ENCODE measurements around the gene RIT2. TPM values are rescaled to one million over a fixed set of nuclear protein-coding genes. Genes with fewer than 3 reads are reported as not detected.
"Not testable (repeated sequence)": the region's sequence is repeated elsewhere in the genome, so short reads cannot be mapped to it uniquely, and the experiment has no call there.

Gene RIT2
- total RNA-seq, 1 experiment from 2014 or later, result not detected

DNA sequence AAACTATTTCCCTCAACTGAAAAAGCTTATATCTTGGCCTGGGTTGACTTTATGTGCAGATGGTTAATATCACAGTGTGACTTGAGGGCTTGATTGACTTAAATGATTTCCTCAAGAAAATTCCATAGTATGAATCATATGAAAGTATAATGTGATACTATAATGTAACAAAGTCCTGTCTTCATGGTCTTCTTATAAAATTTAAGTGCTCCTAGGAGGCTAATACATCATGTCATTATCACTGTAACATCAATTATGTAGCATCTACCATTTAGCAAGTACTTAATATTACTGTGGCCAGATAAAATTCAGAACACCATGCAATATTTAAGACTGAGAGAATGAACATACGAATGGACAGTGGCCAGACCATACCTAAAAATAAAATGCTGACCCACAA lies 276.1 kb downstream of the RIT2 start:
- no peak for DNase-seq (ENCODE audit: low read depth)

DNA sequence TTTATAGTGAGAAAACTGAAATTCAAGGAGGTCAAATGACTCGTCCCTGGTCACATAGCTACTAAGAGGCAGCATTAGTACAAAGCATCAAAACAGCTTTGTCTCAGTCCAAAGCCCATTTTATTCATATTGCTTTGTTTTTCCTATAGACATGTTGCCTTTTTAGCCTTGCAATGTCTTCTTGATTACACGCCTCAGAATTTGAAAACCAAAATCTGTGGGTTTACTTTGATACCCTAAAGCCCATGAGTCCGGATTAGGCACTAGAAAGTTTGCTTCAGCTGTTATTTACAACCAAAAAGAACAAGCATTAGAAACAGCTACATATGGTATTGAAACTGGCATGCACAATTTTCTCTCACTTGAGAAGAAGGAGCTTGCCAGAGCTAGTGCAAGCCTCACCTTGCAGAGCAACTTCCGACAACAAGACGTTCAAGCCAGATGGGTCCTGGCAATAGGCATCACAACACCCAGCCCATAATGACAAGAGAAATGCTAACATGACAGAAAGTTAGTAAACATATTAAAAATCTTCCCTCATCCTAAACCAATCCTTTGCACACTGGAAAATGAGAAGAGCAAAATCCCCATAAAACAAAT lies 276.8 kb downstream of the RIT2 start:
- no peak for DNase-seq (ENCODE audit: low read depth)

- DNase-seq (ENCODE audit: low read depth), result no peak
Observed at GRCh38 chr18:42830936-42831335, 284.5 kb downstream of the RIT2 start.

- DNase-seq (ENCODE audit: low read depth), result no peak
Observed at GRCh38 chr18:42828881-42829280, 286.6 kb downstream of the RIT2 start.

- no peak for DNase-seq (ENCODE audit: low read depth)
Observed at GRCh38 chr18:42824178-42824577, 291.3 kb downstream of the RIT2 start.

DNA sequence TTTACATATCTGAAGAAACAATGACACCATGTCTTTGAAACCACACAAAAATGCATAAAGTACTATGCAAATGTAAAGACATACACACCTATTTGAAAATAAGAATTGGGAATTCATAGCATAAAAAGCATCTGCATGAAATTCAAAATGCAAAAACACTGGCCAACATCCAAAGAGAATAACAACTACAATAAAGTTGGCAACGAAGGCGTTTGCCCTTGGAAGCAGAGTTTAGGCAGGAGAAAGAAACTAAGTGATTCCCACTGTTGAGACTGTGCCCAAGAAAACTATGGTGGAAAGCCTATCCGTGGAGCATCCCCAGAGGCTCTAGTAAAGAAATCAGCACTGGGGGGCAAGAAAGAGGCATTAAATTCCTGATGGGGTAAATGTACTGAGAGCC lies 292.8 kb downstream of the RIT2 start:
- no peak for DNase-seq (ENCODE audit: low read depth)

DNA sequence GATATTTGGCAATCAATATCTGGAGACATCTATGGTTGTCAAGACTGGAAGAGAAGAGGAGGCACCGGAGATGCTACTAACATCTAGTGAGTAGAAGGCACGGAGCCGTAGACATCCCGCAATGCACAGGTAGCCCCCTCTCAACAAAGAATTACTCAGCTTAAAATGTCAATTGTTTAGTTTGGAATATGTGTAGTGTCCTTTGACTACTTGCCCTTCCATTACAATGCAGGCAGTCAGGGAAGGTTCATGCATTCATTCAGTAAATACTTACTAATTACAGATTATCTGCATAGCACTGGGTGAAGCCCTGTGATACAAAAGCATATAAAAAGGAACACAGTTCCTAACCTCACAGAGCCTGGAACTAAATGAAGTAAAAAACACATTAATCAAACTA lies 294.0 kb downstream of the RIT2 start:
- no peak for DNase-seq (ENCODE audit: low read depth)

- no peak for DNase-seq (ENCODE audit: low read depth)
Observed at GRCh38 chr18:42814618-42815017, 300.9 kb downstream of the RIT2 start.

- DNase-seq (ENCODE audit: low read depth), result no peak
Observed at GRCh38 chr18:42814184-42814583, 301.3 kb downstream of the RIT2 start.

GRCh38 chr18:42813570-42813969 lies 301.9 kb downstream of the RIT2 start:
- DNase-seq (ENCODE audit: low read depth), result no peak

DNA sequence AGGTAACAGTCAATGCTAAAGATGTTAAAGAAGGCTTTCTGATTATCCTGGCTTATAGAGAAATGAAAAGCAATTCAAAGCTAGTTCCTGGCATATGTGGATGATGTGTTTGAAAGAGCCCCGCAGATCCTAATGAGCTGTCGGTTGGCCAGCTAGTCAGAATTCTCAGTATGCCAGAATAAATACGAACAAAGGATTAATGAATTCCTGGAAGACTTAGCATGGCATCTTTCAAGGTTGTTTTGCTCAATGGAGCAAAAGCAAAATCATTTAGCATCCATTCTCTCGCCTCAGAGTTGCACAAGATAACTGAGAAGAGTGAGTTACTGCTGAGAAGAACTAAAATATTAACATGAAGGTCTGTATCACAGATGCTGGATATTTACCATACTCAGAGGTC lies 307.6 kb downstream of the RIT2 start:
- DNase-seq (ENCODE audit: low read depth), result no peak

- DNase-seq (ENCODE audit: low read depth), result no peak
Observed at GRCh38 chr18:42801706-42802105, 313.8 kb downstream of the RIT2 start.

- DNase-seq (ENCODE audit: low read depth), result no peak
Observed at GRCh38 chr18:42798606-42799170, 316.8 kb downstream of the RIT2 start.

GRCh38 chr18:42795213-42795789 lies 320.2 kb downstream of the RIT2 start:
- not testable (repeated sequence) for DNase-seq (ENCODE audit: low read depth)

DNA sequence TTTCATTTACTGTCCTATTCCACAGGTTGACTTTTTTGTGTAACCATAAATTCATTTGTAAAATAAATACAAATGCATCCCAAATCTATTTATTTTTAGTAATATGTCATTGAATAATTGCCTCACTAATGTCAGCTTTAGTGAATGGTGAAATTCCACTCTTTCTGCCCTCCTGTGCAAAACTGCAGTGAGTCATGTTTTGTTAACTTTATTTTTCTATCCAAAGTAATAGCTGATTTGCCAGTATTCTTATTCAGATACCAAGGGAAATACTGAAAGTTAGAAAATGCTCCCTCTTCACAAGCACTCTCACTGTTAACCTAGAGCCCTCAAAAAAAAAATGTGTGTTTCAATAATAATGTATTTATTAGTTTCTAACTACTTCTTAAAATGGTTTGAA lies 322.8 kb downstream of the RIT2 start:
- no peak for DNase-seq (ENCODE audit: low read depth)

GRCh38 chr18:42784632-42785031 lies 330.9 kb downstream of the RIT2 start:
- no peak for DNase-seq (ENCODE audit: low read depth)

- DNase-seq (ENCODE audit: low read depth), result no peak
Observed at GRCh38 chr18:42782929-42783328, 332.6 kb downstream of the RIT2 start.

DNA sequence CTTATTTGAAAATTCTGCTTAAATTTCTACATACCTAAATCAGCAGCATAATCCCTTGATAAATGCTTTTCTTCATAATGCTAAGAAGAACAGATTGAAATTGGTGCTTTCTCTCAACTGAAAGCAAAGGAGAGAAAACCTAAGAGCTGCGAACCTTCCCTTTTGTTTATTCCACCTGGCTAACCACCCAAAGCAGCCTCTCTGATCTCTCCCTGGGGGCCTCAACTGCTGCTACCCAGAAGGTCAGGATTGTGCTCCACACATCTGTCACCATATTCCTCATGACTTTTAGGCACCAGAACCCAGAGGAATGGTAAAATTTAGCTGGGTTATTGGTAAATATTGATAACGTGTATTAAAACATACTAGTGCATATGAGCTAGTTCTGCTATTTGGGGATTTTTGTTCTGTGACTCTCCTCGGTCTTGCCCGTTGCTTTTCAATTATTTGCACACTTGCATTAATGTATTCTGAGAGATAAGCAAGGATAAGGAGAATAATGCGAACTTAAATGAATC lies 334.1 kb downstream of the RIT2 start:
- DNase-seq (ENCODE audit: low read depth), result no peak

- no peak for DNase-seq (ENCODE audit: low read depth)
Observed at GRCh38 chr18:42780171-42780570, 335.3 kb downstream of the RIT2 start.

- DNase-seq (ENCODE audit: low read depth), result no peak
Observed at GRCh38 chr18:42778445-42779042, 336.9 kb downstream of the RIT2 start.

GRCh38 chr18:42778024-42778423 lies 337.5 kb downstream of the RIT2 start:
- DNase-seq (ENCODE audit: low read depth), result no peak

DNA sequence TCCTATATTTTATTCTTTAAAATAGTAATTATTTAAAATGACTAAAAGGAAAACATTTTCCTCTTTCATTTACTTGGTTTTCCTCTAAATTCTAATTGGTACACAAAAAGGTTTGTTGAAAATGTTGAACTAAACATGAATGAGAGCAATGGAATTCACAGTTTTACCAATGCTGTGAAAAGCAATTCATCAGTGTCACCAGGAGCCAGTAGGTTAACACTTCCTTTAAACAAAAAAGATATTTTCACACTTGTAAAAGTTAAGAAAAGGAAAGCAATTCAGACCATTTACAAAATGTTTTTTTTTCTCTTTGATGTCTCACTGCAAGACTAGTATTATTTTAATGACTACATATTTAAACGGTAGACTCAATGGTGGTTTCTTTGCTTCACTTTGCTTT lies 341.6 kb downstream of the RIT2 start:
- DNase-seq (ENCODE audit: low read depth), result no peak

DNA sequence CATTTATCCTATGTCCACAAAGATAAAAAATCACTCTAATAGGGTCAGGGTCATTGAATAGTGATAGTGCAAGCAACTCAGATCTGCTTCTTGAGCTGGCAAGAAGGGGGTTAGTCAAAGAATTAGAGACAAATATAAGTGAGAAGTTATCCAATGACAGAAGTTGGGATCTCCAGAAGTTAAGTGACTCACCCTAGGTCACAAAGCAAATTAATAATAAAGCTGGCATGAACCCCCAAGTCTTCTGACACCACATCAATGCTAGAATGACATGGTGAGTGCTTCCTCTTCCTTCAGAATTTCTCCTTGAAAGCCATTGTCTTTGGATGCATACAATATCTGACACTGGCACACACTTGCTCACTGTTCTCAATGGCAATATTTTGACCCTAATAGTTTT lies 343.5 kb downstream of the RIT2 start:
- DNase-seq (ENCODE audit: low read depth), result no peak

Data from RPMI7951 (cell line).